NCI-H526 (cell line): Measurements from ENCODE around the gene EPB42.

ENCODE experiments used
- DNase-seq, 2 experiments: peaks; one replicate each; lab custom pipeline; 2025; lab: John Stamatoyannopoulos, UW

The EPB42 gene

DNA sequence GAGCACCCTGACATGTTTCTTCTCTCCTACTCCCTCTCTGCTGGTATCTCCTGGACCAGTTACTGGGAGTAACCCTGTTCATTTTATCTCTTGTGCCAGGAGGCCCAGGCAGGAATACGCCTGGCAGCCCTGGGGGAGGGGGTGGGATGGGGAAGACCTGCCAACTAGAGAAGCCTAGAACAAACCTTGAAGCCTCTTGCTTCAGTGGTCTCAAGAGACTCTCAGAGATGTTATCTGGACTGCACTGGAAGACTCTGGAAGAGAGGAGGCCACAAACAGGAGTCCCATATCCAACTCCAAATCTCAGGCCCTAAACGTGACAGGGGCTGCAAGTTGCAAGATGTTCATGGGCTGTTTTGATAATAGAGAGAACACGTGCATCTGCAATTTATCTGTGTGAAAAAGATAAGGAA is at the start of gene EPB42:
Gene EPB42, minus strand, starts transcription at position 28 of the 413 bp plus-strand sequence. CDS start 193 bp downstream, outside the sequence.
- no peak for DNase-seq

DNA sequence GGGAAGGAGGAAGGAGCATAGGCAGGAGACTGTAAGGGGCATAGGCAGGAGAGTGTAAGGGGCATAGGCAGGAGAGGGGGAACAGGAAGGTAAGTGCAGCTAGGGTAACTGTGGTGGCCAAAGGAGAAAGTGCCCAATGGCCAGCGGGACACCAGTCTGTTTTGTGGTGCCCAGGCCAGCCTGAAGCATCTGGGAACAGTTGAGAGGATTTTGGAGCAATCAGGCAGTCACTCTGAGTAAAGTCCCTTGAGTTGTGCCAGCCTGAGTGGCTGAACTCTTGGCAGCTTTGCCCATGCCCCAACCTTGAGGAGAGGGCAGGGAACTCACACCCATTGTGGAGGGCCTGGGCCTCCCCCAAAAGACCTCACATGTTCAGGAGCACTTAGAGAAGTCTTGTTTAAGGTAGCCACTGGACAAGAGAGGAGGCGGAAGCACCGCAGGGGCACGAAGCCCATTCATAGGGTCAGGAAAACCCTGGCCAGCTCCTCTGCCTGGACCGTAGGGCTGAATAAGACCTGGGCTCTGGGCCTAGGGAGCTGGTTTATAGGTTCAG is 49.4 kb upstream of the EPB42 start:
- no peak for DNase-seq

DNA sequence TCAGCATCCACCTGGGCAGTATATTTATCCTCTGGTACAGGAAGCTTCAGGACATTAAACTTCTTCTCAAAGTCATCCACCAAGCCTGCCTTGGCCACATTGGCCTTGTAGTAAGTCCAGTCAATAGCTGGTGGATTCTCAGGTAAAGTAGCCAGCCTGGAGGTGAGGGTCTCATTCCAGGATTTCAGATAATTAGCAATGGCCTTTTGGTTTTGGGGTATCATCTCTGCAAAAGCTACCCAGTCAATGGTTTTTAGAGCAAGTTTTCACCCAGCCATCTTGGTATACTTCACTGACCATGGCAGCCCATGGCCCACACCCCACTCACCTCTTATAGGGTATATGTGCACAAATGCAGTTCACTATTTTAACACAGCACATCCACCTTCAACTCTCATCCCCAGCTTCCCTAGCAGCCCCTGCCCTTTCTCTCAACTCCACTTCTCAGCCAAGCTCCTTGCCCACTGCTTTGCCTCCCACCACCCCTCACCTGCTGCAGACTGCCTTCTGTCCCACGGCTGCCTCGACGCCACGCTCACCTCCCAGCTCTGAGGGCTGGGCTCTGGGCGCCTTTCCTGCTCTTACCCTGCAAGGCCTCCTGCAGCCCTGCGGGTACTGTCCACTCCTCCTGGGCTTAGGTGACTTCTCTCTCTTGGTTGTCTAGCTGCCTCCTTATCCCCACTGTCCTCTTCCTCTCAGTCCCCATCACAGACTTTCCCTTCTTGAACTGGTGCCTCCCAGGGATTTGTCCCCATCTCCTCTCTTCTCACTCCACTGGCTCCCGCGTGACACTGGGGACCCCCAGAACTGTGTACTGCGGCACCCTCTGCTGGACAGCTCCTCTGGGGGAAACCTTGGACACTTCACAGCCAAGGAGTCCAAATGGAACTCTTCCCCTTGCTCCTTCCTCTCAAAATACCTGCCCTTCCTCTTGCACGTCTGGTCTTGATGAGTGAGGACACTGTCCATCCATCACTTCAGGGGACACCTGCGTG is 47.6 kb upstream of the EPB42 start:
- peak in 1 of 2 experiments; percentile 19 for DNase-seq

DNA sequence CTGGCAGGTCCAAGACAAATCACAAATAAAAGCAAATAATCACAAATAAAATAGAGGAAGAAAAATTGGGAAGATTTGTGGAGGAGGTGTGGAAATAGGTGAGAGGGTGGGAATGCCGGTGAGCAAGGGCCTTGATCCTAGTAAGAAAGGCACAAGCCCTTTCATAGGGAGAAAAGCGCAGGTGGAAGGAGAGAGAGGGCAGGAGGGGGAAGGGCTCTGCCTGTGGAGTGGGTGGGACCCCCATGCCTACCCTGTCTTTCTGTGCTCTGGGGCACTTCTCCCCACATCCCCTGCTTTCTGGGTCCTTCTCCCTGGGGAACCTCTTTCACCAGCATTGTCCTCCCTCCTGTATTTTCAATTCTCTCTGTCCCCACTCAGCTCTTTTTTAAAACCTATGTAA is 46.6 kb upstream of the EPB42 start:
- DNase-seq: no peak

DNA sequence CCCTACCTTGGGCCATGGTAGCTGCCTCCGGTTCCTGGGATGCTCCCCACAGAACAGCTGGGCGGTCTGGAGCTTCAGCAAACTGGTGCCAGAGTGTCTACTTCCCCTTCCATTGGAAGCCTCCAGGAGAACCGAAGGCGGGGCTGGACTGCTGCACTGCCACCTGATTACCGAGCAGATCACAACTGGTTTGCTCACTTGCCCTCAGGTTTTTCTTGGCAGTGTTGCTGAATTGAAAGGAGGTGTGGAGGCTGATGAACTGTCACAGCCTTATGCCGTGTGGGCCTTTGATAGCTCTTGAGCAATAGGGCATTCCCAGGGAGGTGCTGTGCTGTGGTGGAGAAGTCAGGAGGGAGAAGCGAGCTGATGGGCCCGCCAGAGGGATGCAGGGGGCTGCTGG is 46.0 kb upstream of the EPB42 start, which contains the start of gene TGM5:
Gene TGM5, minus strand, starts transcription at position 95 of the 400 bp plus-strand sequence. Its CDS starts 79 bp downstream, at position 16.
- no peak for DNase-seq

DNA sequence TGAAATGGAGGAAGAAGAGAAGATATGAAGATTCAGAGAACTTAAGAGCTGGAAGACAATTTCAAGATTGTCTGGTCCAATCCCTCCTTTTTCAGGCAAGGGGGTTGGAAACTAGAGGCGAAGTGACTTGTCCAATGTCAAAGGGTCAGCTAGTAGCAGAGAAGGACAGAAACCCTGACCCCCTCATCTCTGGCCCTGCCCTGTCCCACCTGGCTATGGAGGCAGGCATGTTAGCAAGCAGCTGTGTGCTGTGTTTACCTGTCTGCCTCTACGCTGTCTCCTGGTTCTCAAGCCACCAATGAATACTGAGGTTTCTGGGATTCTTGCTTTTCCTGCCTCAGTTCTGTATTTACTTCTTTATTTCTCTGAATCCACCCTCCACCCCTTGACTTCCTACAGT is 45.6 kb upstream of the EPB42 start:
- no peak for DNase-seq

DNA sequence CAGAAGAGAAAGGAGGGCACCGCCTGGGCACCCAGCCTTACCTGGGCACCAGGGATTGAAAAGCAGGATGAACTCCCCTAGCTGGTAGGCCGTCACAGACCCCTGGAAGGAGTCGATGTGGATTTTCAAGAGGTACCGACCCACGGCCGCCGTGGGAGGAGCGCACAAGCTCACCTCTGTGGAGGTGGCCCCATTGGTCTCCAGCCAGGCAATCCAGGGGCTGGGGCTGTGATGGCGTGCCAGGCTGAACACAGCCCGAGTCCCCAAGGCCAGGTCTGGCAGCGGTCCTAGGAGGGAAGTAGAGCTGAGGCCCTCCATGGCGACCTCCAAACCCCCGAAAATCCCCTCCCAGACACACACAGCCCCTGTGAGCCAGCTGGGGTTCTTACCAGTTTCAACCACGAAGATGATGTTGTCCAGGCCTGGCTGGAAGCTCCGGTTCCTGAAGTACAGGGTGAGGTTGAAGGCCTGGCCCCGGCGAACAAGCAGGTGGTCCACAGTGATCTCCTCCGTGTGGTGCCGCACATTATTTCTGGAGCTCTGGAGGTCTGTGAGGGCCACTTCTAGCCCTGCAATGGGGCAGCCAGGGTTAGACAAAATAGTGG is 39.3 kb upstream of the EPB42 start:
- no peak for DNase-seq

DNA sequence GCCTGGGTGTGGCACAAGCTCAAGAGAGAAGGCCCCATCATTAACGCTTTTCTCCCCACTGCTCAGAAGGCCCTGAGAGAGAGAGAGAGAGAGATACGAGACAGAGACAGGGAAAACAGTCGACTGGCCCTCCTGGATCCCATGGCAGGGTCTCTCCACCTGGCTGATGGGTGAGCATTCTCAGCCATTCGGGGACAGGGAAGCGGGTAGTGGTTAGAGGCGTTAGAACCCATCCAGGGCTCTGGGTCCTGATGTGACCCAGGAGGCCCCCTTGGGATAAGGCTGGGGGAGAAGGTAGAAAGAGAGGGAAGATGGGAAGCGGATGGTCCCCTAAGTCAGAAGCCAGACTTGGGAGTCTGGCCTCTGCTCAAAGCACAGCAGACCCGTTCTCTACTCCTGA is 38.0 kb upstream of the EPB42 start:
- DNase-seq: no peak

DNA sequence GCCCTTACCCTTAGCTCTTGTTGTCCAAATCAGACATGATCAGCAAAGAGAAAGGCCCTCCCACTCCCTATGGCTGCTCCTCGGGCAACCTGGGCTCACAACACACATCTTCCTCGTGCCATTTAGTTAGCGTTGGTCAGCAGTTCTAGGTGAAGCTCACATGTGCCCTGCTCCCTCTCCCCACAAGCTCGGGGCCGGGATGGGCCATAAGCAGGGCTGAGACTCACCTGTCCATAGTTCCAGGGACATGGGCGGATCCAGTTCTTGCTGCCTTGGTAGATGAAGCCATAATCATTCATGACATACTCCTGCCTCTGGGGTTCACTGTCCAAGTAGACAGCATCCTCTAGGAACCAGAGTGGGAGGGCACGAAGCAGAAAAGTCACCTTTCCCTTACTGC is 35.5 kb upstream of the EPB42 start:
- DNase-seq: no peak

DNA sequence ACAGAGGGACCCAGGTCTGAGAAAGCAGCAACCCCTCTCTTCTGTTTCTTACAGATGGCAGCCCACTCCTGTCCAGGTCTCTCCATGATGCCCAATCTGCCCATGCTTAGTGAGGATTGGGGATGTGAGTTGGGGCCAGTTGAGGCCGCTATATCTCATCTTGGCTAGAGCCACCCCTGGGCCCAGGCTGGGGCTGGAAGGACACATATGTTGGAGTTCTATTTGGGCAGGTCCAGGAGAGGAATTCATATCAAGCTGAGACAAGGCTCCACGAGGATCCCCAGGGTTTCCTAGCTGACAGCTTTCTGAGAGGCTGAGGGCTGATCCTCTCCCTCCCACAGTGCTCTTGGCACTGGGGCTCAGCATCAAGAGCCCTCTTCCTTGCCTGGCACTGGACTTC is 34.6 kb upstream of the EPB42 start:
- DNase-seq: no peak

DNA sequence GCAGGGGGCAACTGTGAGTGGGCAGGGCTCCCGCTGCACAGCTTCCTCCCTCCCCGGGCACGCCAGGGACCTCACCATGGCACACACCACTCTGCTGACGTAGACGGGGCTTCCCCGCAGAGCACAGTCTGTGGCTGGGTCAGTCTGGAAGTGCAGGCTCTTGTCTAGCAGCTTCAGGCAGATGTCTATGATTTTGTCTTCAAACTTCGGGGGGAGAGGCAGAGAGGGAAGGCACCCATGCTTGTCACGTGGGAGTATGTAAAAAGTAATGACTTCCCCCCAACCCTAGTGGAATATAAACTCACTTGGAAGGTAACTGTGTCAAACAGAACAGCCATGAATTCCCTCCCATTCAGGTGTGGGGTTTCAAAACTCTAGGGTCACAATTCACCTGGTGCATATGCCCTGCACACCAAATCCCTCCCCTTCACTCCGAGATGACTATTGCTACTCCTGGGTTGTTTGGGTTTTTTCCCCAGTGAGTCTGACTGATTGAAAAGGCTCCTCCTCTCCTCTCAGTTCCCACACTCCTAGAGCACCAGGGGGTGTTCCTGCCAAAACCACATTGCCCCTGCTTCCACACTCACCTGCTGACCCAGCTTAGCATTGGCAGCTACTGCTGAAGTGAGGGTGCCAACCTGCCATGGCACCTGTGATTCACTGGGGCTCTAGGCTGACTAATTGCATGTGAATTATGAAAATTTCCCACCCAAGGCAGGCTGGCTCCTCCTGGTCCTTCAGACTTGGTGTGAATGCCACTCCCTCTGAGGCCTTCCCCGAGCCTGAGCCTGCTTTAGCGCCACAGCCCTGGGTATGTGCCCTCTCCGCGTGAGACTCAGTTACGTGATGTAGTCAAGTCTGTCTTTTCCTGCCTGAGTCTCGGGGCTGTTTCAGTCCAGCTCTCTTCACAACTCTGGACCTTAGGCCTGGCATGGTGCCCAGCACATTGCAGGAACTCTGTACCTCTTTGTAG is 32.9 kb upstream of the EPB42 start:
- DNase-seq: no peak

DNA sequence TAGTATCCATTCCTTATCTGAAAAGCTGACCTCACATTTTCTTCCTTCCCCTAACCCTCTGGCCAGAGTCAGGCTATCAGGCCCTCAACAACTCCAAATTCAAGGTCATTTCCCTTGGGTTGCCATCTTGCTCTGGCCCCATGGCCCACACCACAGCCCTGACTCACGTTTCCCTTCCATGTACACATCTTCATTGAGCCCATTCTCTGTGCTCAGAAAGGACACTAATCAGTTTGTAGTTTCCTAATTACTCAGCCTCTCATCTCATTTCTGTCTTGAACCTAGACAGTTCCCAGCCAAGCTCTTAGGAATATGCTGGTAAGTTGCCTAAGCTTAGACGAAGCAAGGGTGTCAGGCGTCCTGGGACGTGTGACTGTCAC is 31.0 kb upstream of the EPB42 start:
- DNase-seq: no peak

DNA sequence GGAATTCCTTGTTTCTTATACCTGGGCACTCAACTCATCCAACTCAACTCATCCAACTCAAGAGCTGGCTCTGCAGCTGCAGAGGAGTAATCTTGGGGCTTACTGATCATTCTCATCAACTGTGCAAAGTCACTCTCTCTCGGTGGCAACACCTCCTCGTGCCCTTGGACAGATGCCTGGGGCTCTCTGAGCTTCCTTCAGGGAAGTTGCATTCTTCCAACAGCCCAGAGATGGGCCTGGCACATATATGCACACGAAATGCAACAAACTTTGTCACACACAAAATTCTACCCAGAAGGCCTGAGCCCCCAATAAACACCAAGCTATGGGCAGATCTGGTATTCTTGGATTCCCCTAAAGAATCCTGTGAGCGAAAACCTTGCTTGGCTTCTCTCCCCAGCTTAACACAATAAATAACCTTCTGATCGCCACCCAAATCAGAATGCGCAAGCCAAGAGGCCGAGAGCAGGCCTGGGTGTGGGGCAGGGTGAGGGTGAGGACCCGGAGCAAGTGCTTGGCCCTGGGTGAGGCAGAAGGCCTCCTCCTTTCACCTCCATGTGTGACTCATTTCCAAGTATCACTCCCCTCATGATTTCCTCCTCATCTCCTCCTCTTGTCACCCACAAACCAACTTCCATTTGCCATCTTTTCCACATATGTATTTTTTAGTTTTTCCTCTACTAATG is 30.5 kb upstream of the EPB42 start:
- DNase-seq: no peak

DNA sequence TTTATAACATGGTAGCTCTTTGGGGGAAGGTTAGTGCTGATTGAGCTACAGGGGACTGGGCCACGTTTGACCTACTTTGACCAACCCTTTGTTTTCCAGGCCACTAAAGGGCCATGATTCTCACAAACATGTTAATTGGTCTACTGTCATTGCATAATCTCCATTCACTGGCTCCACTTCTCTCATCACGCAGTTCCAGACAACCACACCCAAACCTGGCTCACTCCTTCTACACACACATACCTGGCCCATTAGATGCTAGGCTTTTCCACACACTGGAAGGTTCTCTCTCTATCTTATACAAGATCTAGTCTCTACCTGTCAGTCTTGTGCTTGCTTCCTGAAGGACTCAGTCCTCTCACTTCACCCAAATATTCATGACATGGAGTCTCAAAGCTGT is 30.0 kb upstream of the EPB42 start:
- DNase-seq: no peak

DNA sequence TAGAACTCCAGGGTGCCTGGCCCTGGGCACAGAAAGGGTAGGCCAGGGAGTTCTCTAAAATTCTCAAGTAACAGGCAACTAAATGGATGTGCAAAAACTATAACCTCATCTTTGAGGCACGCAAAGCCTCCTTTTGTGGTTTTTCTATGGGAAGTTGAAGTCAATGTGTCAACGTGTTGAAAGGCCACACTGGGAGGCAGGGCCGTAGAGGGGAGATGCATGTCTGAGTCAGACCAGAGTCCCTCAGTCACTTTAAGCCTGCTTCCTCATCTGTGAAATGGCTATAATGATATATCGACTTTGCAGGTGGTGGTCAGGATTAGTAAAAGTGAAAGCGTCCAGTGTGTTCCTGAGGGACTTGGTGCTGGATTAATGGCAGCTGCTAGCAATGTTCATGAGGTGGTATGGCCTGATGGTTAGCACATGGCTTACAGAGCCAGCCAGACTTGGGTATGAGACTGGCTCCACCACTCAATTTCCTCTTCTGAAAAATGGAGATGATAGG is 28.9 kb upstream of the EPB42 start:
- DNase-seq: no peak

DNA sequence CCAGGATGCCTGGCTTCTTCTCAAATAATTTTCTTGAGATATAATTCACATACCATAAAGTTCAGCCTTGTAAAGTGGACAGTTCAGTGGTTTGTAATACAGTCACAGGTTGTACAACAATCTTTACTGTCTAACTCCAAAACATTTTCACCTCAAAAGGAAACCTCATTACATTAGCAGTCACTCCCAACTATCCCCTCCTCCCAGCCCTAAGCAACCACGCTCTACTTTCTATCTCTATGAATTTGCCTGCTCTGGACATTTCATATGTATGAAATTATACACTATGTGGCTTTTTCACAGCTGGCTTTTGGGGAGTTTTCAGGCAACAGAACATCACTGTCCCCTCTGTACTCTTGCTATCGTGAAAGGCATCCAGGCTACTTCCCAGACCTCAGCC is 28.4 kb upstream of the EPB42 start:
- DNase-seq: no peak

DNA sequence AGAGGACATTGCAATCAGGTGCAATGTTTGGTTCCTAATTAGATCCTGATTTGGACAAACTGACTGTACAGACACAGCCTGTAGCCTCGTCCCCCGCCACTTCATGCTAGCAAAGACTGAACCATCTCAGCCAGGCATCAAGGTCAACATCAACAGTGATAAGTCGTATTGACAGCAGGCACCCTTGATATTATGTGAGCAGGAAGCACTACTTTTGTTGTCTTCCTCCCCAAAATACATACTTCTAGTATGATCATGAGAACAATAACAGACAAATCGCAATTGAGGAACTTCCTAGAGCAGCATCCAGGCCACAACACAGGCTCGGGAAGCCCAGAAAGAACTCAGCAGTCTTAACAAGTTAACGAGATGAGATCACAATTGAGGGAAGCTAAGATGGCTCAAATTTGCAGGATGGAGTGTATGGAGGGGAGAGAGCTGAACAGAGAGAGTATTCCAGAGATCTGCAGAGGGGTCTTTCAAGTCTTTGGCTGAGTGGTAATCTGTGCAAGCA is 25.5 kb upstream of the EPB42 start:
- DNase-seq: no peak

DNA sequence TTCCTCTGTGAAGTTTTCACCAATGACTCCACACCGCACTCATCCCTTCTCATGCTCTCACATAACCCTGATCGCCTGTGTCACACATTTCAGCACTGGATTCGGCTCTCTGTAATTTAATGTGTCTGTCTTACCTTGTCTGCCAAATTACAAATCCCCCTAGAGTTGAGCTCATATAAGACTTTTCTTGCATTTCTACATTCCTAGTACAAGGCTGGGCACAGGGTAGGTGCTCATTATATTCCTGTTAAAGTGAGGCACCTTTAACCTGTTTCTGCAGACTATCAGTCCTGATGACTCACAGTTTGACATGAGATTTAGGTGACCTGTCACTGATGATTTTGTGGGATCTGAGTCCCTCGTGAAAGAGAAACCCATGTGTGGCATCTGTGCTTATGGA is 23.3 kb upstream of the EPB42 start:
- DNase-seq: no peak

DNA sequence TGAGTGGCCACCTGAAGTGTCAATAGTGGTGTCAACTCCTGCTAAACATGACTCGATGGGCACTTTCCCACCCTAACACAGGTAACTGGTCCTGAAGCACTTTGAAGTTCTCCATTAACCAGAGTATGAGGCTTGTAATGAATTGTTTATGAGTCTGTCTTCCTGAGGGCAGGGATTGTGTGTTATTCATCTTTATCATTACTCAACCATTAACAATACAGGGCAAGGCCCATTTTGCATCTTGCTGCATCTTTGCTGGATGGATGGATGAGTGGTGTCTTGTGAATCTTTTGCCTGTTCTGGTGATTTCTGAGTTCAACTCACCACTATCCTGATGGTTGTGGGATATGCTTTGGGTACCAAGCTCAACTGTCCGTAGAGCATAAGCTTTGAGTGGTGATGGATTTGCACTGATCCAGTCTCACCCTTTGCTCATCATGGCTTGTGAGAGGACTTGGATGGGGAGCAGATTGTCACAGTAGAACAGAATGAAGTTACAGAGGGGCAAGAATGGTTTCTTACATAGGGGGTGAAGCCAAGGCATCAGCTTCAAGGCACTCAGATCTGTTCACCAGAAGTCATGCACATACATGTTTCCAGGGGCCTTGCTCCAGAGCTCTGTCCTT is 22.3 kb upstream of the EPB42 start:
- no peak for DNase-seq

DNA sequence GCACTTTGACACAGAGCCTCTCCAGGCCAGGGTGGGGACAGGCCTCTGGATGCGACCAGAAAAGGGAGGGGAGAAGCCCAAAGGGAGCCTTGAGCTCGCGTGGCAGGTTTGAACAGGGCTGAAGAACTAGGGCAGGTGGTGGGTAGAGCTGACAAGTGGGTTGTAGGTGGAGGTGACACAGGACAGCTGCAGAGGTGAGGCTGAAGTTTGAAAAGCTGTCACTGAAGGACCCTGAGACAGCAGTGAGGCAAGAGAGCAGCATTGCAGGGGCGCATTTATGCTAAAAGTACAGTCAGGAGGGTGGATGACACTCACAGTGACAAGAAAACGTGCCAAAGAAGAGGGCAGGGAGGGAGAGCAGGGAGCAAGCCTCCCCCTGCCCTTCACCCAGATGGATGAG is 21.8 kb upstream of the EPB42 start:
- no peak for DNase-seq
